ENCODE measurements around the gene TBC1D5.

The TBC1D5 gene

GRCh38 chr3:17473761-17474160 lies 268.7 kb downstream of the TBC1D5 start:
- no peaks in the 10 kb centered on the region for H3K36me3 ChIP-seq (ENCODE audit: control insufficient read depth, insufficient read depth, low read length)
- H3K27me3 ChIP-seq (ENCODE audit: control insufficient read depth, insufficient read depth, low read length): no peaks in the 10 kb centered on the region
- no peaks in the 10 kb centered on the region for H3K9me3 ChIP-seq (ENCODE audit: control insufficient read depth, low read length)
- H3K4me3 ChIP-seq (ENCODE audit: low read length): no peak overlapping the region
- H3K4me1 ChIP-seq (ENCODE audit: control insufficient read depth, insufficient read depth, low read length): no peaks in the 10 kb centered on the region
- no peak overlapping the region for H3K9ac ChIP-seq (ENCODE audit: low read length)

- no peak overlapping the region for H3K4me3 ChIP-seq (ENCODE audit: low read length)
- H3K9ac ChIP-seq (ENCODE audit: low read length): no peak overlapping the region
- H3K4me1 ChIP-seq (ENCODE audit: control insufficient read depth, insufficient read depth, low read length): no peaks in the 10 kb centered on the region
- no peaks in the 10 kb centered on the region for H3K9me3 ChIP-seq (ENCODE audit: control insufficient read depth, low read length)
- H3K36me3 ChIP-seq (ENCODE audit: control insufficient read depth, insufficient read depth, low read length): no peaks in the 10 kb centered on the region
- no peaks in the 10 kb centered on the region for H3K27me3 ChIP-seq (ENCODE audit: control insufficient read depth, insufficient read depth, low read length)
Observed at GRCh38 chr3:17469954-17470353, 272.5 kb downstream of the TBC1D5 start.

GRCh38 chr3:17469520-17469919 lies 272.9 kb downstream of the TBC1D5 start:
- H3K4me3 ChIP-seq (ENCODE audit: low read length): no peak overlapping the region
- no peak overlapping the region for H3K9ac ChIP-seq (ENCODE audit: low read length)

GRCh38 chr3:17466028-17466427 lies 276.4 kb downstream of the TBC1D5 start:
- Histone ChIP-seq H3K9me3 (ENCODE audit: control insufficient read depth, low read length) (no peaks in the 10 kb centered on the region), H3K9ac (ENCODE audit: low read length) (no peak overlapping the region), H3K27me3 (ENCODE audit: control insufficient read depth, insufficient read depth, low read length) (no peaks in the 10 kb centered on the region), H3K36me3 (ENCODE audit: control insufficient read depth, insufficient read depth, low read length) (no peaks in the 10 kb centered on the region), H3K4me3 (ENCODE audit: low read length) (no peak overlapping the region), H3K4me1 (ENCODE audit: control insufficient read depth, insufficient read depth, low read length) (no peaks in the 10 kb centered on the region)

More at GRCh38 chr3:17469520-17469919, 272.9 kb downstream of the TBC1D5 start:
- H3K9me3 ChIP-seq (ENCODE audit: control insufficient read depth, low read length): no peaks in the 10 kb centered on the region
- H3K36me3 ChIP-seq (ENCODE audit: control insufficient read depth, insufficient read depth, low read length): no peaks in the 10 kb centered on the region
- no peaks in the 10 kb centered on the region for H3K4me1 ChIP-seq (ENCODE audit: control insufficient read depth, insufficient read depth, low read length)
- no peaks in the 10 kb centered on the region for H3K27me3 ChIP-seq (ENCODE audit: control insufficient read depth, insufficient read depth, low read length)

- no peaks in the 10 kb centered on the region for H3K4me1 ChIP-seq (ENCODE audit: control insufficient read depth, insufficient read depth, low read length)
- H3K27me3 ChIP-seq (ENCODE audit: control insufficient read depth, insufficient read depth, low read length): no peaks in the 10 kb centered on the region
- no peaks in the 10 kb centered on the region for H3K9me3 ChIP-seq (ENCODE audit: control insufficient read depth, low read length)
- H3K9ac ChIP-seq (ENCODE audit: low read length): no peak overlapping the region
- H3K36me3 ChIP-seq (ENCODE audit: control insufficient read depth, insufficient read depth, low read length): no peaks in the 10 kb centered on the region
- H3K4me3 ChIP-seq (ENCODE audit: low read length): no peak overlapping the region
Observed at GRCh38 chr3:17459470-17459993, 282.9 kb downstream of the TBC1D5 start.

- Histone ChIP-seq H3K4me3 (ENCODE audit: low read length) (no peak overlapping the region), H3K9me3 (ENCODE audit: control insufficient read depth, low read length) (no peaks in the 10 kb centered on the region), H3K27me3 (ENCODE audit: control insufficient read depth, insufficient read depth, low read length) (no peaks in the 10 kb centered on the region), H3K9ac (ENCODE audit: low read length) (no peak overlapping the region), H3K36me3 (ENCODE audit: control insufficient read depth, insufficient read depth, low read length) (no peaks in the 10 kb centered on the region), H3K4me1 (ENCODE audit: control insufficient read depth, insufficient read depth, low read length) (no peaks in the 10 kb centered on the region)
Observed at GRCh38 chr3:17456650-17457049, 285.8 kb downstream of the TBC1D5 start.

GRCh38 chr3:17456046-17456445 lies 286.4 kb downstream of the TBC1D5 start:
- Histone ChIP-seq H3K4me1 (ENCODE audit: control insufficient read depth, insufficient read depth, low read length) (no peaks in the 10 kb centered on the region), H3K36me3 (ENCODE audit: control insufficient read depth, insufficient read depth, low read length) (no peaks in the 10 kb centered on the region), H3K9ac (ENCODE audit: low read length) (no peak overlapping the region), H3K9me3 (ENCODE audit: control insufficient read depth, low read length) (no peaks in the 10 kb centered on the region), H3K27me3 (ENCODE audit: control insufficient read depth, insufficient read depth, low read length) (no peaks in the 10 kb centered on the region), H3K4me3 (ENCODE audit: low read length) (no peak overlapping the region)

GRCh38 chr3:17444865-17445264 lies 297.6 kb downstream of the TBC1D5 start:
- no peak overlapping the region for H3K4me3 ChIP-seq (ENCODE audit: low read length)
- H3K27me3 ChIP-seq (ENCODE audit: control insufficient read depth, insufficient read depth, low read length): no peaks in the 10 kb centered on the region
- H3K9me3 ChIP-seq (ENCODE audit: control insufficient read depth, low read length): no peaks in the 10 kb centered on the region
- no peaks in the 10 kb centered on the region for H3K4me1 ChIP-seq (ENCODE audit: control insufficient read depth, insufficient read depth, low read length)
- no peak overlapping the region for H3K9ac ChIP-seq (ENCODE audit: low read length)
- H3K36me3 ChIP-seq (ENCODE audit: control insufficient read depth, insufficient read depth, low read length): no peaks in the 10 kb centered on the region

GRCh38 chr3:17443142-17443541 lies 299.3 kb downstream of the TBC1D5 start:
- Histone ChIP-seq H3K36me3 (ENCODE audit: control insufficient read depth, insufficient read depth, low read length) (no peaks in the 10 kb centered on the region), H3K4me3 (ENCODE audit: low read length) (no peak overlapping the region), H3K4me1 (ENCODE audit: control insufficient read depth, insufficient read depth, low read length) (no peaks in the 10 kb centered on the region), H3K9ac (ENCODE audit: low read length) (no peak overlapping the region), H3K27me3 (ENCODE audit: control insufficient read depth, insufficient read depth, low read length) (no peaks in the 10 kb centered on the region), H3K9me3 (ENCODE audit: control insufficient read depth, low read length) (no peaks in the 10 kb centered on the region)

GRCh38 chr3:17442332-17443049 lies 299.9 kb downstream of the TBC1D5 start:
- Histone ChIP-seq H3K4me1 (ENCODE audit: control insufficient read depth, insufficient read depth, low read length) (no peaks in the 10 kb centered on the region), H3K9ac (ENCODE audit: low read length) (no peak overlapping the region), H3K4me3 (ENCODE audit: low read length) (no peak overlapping the region), H3K27me3 (ENCODE audit: control insufficient read depth, insufficient read depth, low read length) (no peaks in the 10 kb centered on the region), H3K36me3 (ENCODE audit: control insufficient read depth, insufficient read depth, low read length) (no peaks in the 10 kb centered on the region), H3K9me3 (ENCODE audit: control insufficient read depth, low read length) (no peaks in the 10 kb centered on the region)

GRCh38 chr3:17433876-17434275 lies 308.6 kb downstream of the TBC1D5 start:
- Histone ChIP-seq H3K4me3 (ENCODE audit: low read length) (no peak overlapping the region), H3K4me1 (ENCODE audit: control insufficient read depth, insufficient read depth, low read length) (no peaks in the 10 kb centered on the region), H3K36me3 (ENCODE audit: control insufficient read depth, insufficient read depth, low read length) (no peaks in the 10 kb centered on the region), H3K9me3 (ENCODE audit: control insufficient read depth, low read length) (no peaks in the 10 kb centered on the region), H3K27me3 (ENCODE audit: control insufficient read depth, insufficient read depth, low read length) (no peaks in the 10 kb centered on the region), H3K9ac (ENCODE audit: low read length) (no peak overlapping the region)

GRCh38 chr3:17432236-17432635 lies 310.2 kb downstream of the TBC1D5 start:
- no peaks in the 10 kb centered on the region for H3K4me1 ChIP-seq (ENCODE audit: control insufficient read depth, insufficient read depth, low read length)
- no peak overlapping the region for H3K4me3 ChIP-seq (ENCODE audit: low read length)
- H3K36me3 ChIP-seq (ENCODE audit: control insufficient read depth, insufficient read depth, low read length): no peaks in the 10 kb centered on the region
- no peaks in the 10 kb centered on the region for H3K27me3 ChIP-seq (ENCODE audit: control insufficient read depth, insufficient read depth, low read length)
- no peaks in the 10 kb centered on the region for H3K9me3 ChIP-seq (ENCODE audit: control insufficient read depth, low read length)
- no peak overlapping the region for H3K9ac ChIP-seq (ENCODE audit: low read length)
